A549 (cell line): ENCODE results near the gene NAA60. TPM values are rescaled to one million over a fixed set of nuclear protein-coding genes. Genes with fewer than 3 reads are reported as not detected.

Source experiments
- ATAC-seq, 2 experiments: fragments of 200-7000 bp in 1 of 2; fragments of >200 bp in 1 of 2; cut with Nextera tagmentation in 1 of 2; cut with Tn5 transposase in 1 of 2; 3 replicates each; pipeline versions ENCODE4 v1.8.0 to v1.9.1; 2018 to 2020; ENCODE audit warnings: mild to moderate bottlenecking in 1 of 2, moderate library complexity in 1 of 2
- CTCF ChIA-PET: fragments of 300-600 bp; sonication (Branson Sonifier 250); formaldehyde crosslinking; extraction: SDS; loops from one replicate; lab custom pipeline; 2021; ENCODE audit warnings: antibody characterized with exemption, inconsistent platforms; lab: Yijun Ruan, JAX
- POLR2A ChIA-PET: fragments of 350-600 bp; formaldehyde crosslinking; extraction: SDS; loops from one replicate; lab custom pipeline; 2021; ENCODE audit warnings: antibody characterized with exemption, inconsistent platforms; lab: Yijun Ruan, JAX
- DNase-seq, 2 experiments: peaks; one replicate each; pipeline versions ENCODE4 v3.0.0 to v3.0.0-alpha.2; 2011 to 2016; ENCODE audit warnings: low read depth in 1 of 2, low spot score in 1 of 2
- FAIRE-seq: peaks from 2 replicates; lab custom pipeline; 2011; peaks lifted over from hg19 to GRCh38; lab: Jason Lieb, UNC
- H3K27ac ChIP-seq, 2 experiments: fragments of >200 bp; sonication (Bioruptor Twin); formaldehyde crosslinking; 3 replicates each; pipeline ENCODE4 v1.5.1; 2016 to 2017
- H3K4me1 ChIP-seq: fragments of >200 bp; sonication (Bioruptor Twin); formaldehyde crosslinking; 3 replicates; pipeline ENCODE4 v1.6.1; 2016
- H3K4me2 ChIP-seq: fragments of >200 bp; sonication (Bioruptor Twin); formaldehyde crosslinking; 3 replicates; pipeline ENCODE4 v1.6.1; 2016
- H3K4me3 ChIP-seq: fragments of >200 bp; sonication (Bioruptor Twin); formaldehyde crosslinking; 3 replicates; pipeline ENCODE4 v1.5.1; 2016
- H3K9me3 ChIP-seq: fragments of >200 bp; sonication (Bioruptor Twin); formaldehyde crosslinking; 3 replicates; pipeline ENCODE4 v1.6.1; 2016
- BCL3 ChIP-seq: fragments of >200 bp; sonication (Bioruptor Twin); formaldehyde crosslinking; IDR thresholded peaks from 3 replicates; pipeline ENCODE4 v1.6.1; 2016
- BHLHE40 ChIP-seq: IDR thresholded peaks from 2 replicates; pipeline ENCODE4 v1.6.1; 2012; ENCODE audit warnings: low read depth, low read length, inconsistent platforms
- CBX8 ChIP-seq: fragments of 200-600 bp; sonication (generic); IDR thresholded peaks from 2 replicates; pipeline ENCODE4 v1.6.1; 2016
- CHD2 ChIP-seq: fragments of 150-350 bp; IDR thresholded peaks from 2 replicates; pipeline ENCODE4 v1.6.1; 2014; ENCODE audit warnings: low read length; ENCODE audit not compliant: partially characterized antibody
- CHD4 ChIP-seq: fragments of 200-600 bp; sonication (generic); IDR thresholded peaks from 2 replicates; pipeline ENCODE4 v1.6.1; 2016; ENCODE audit warnings: antibody characterized with exemption, mild to moderate bottlenecking, borderline replicate concordance
- CTCF ChIP-seq: fragments of >200 bp; sonication (Bioruptor Twin); formaldehyde crosslinking; IDR thresholded peaks from 3 replicates; pipeline ENCODE4 v1.5.1; 2016
- ELK1 ChIP-seq: fragments of 150-350 bp; IDR thresholded peaks from 2 replicates; pipeline ENCODE4 v1.6.1; 2014; ENCODE audit warnings: low read depth, mild to moderate bottlenecking, low read length
- EP300 ChIP-seq, 2 experiments: fragments of >200 bp; sonication (Bioruptor Twin); formaldehyde crosslinking; IDR thresholded peaks; 2 replicates in 1 of 2; 3 replicates in 1 of 2; pipeline ENCODE4 v1.6.1; 2016 to 2017
- FOSB ChIP-seq: fragments of 250-450 bp; sonication (Bioruptor Pico); IDR thresholded peaks from 2 replicates; pipeline ENCODE4 v1.5.0; 2020; ENCODE audit warnings: mild to moderate bottlenecking, moderate library complexity
- FOXS1 ChIP-seq: fragments of 250-450 bp; sonication (Bioruptor Pico); IDR thresholded peaks from 2 replicates; pipeline ENCODE4 v1.5.0; 2020; ENCODE audit warnings: mild to moderate bottlenecking, moderate library complexity
- HES2 ChIP-seq: fragments of >200 bp; sonication (Bioruptor Twin); formaldehyde crosslinking; IDR thresholded peaks from 2 replicates; pipeline ENCODE4 v1.6.1; 2016
- HEYL ChIP-seq: fragments of 250-450 bp; sonication (Bioruptor Pico); IDR thresholded peaks from 2 replicates; pipeline ENCODE4 v1.8.0; 2021; ENCODE audit warnings: mild to moderate bottlenecking, moderate library complexity
- HOXB13 ChIP-seq: fragments of 250-450 bp; sonication (Bioruptor Pico); IDR thresholded peaks from 2 replicates; pipeline ENCODE4 v1.5.0; 2020; ENCODE audit warnings: low read depth, mild to moderate bottlenecking, moderate library complexity
- JUNB ChIP-seq: fragments of >200 bp; sonication (Bioruptor Twin); formaldehyde crosslinking; IDR thresholded peaks from 2 replicates; pipeline ENCODE4 v1.6.1; 2016
- KDM5A ChIP-seq: fragments of 200-600 bp; sonication (generic); IDR thresholded peaks from 2 replicates; pipeline ENCODE4 v1.6.1; 2016; ENCODE audit warnings: antibody characterized with exemption, mild to moderate bottlenecking
- MAFK ChIP-seq: fragments of 450-650 bp; IDR thresholded peaks from 2 replicates; pipeline ENCODE4 v1.6.1; 2014; ENCODE audit not compliant: partially characterized antibody
- NR3C1 ChIP-seq: fragments of >200 bp; sonication (Bioruptor Twin); formaldehyde crosslinking; IDR thresholded peaks from 3 replicates; pipeline ENCODE4 v1.6.1; 2017
- PHF8 ChIP-seq: fragments of 200-600 bp; sonication (generic); IDR thresholded peaks from 2 replicates; pipeline ENCODE4 v1.6.1; 2016; ENCODE audit warnings: low read depth, mild to moderate bottlenecking, antibody characterized with exemption, moderate library complexity, borderline replicate concordance
- RFX5 ChIP-seq: fragments of 450-650 bp; IDR thresholded peaks from 2 replicates; pipeline ENCODE4 v1.7.1; 2014; ENCODE audit warnings: antibody characterized with exemption, mild to moderate bottlenecking, moderate library complexity
- RNF2 ChIP-seq: fragments of 200-600 bp; sonication (generic); IDR thresholded peaks from 2 replicates; pipeline ENCODE4 v1.6.1; 2016; ENCODE audit warnings: low read depth, mild to moderate bottlenecking, antibody characterized with exemption, moderate library complexity, borderline replicate concordance
- ZC3H11A ChIP-seq: fragments of 450-650 bp; IDR thresholded peaks from 2 replicates; pipeline ENCODE4 v1.6.1; 2014; ENCODE audit warnings: antibody characterized with exemption, mild to moderate bottlenecking
- ZNF302 ChIP-seq: fragments of 250-450 bp; sonication (Bioruptor Pico); IDR thresholded peaks from 2 replicates; pipeline ENCODE4 v1.9.0; 2021; ENCODE audit warnings: inconsistent platforms, mild to moderate bottlenecking, moderate library complexity
- ZSCAN20 ChIP-seq: fragments of 250-450 bp; sonication (Bioruptor Pico); IDR thresholded peaks from 2 replicates; pipeline ENCODE4 v1.8.0; 2022; ENCODE audit warnings: mild to moderate bottlenecking, moderate library complexity
- WGBS: methylation state at CpG from one replicate; pipeline ENCODE4 v1.1.6; 2017; ENCODE audit errors: missing lambda C conversion rate; 5-methylcytosine and 5-hydroxymethylcytosine counted together
- polyA plus RNA-seq, 4 experiments: library from polyadenylated mRNA; depleted of rRNA in 3 of 4; stranded (reverse); fragments of >200 nt; fragmentation: RNase III in 1 of 4; extraction: RNeasy Plus Mini Kit Qiagen cat#74134 plus additional on column Dnase treatment in 1 of 4; gene quantifications; 2 replicates in 3 of 4; 3 replicates in 1 of 4; pipeline ENCODE4 v1.2.3, GENCODE V29; 2011 to 2017
- TF ChIP-seq, protein P1 (sequence below): fragments of 250-450 bp; sonication (Bioruptor Pico); IDR thresholded peaks from 2 replicates; pipeline ENCODE4 v1.5.0; 2020; ENCODE audit warnings: low read depth, mild to moderate bottlenecking, moderate library complexity
- TF ChIP-seq, protein P2 (sequence below): IDR thresholded peaks from 2 replicates; pipeline ENCODE4 v1.6.1; 2012

The NAA60 gene
- polyA plus RNA-seq, 2 of the 4 experiments (the other 2 are of a cell fraction), result 41.6 to 43.9 TPM

GRCh38 chr16:3475604-3476375 lies 32.3 kb downstream of the NAA60 start:
- H3K27ac ChIP-seq, result no peak overlapping the region
- 96% methylated on average over 29 of the region's 29 CpGs for WGBS
- no peak overlapping the region for H3K4me2 ChIP-seq

GRCh38 chr16:3476409-3476808 lies 32.9 kb downstream of the NAA60 start:
- no peak overlapping the region for H3K27ac ChIP-seq
- FAIRE-seq (no peak), ATAC-seq (no peak), DNase-seq (no peak)
- WGBS, result 83% methylated on average over 3 of the region's 3 CpGs
- H3K4me3 ChIP-seq, result no peak overlapping the region
- H3K9me3 ChIP-seq, result no peaks in the 10 kb centered on the region
- TF ChIP-seq FOXS1 (CRISPR knock-in tag) (no peak), CTCF (no peak), BCL3 (no peak), ZSCAN20 (CRISPR knock-in tag) (no peak), RNF2 (no peak), CHD4 (no peak), CHD2 (no peak), CBX8 (no peak), BHLHE40 (no peak), JUNB (no peak), HEYL (no peak), EP300 (IDR thresholded peaks at IDR 0.05) (no peak), HOXB13 (CRISPR knock-in tag) (no peak), PHF8 (no peak), RFX5 (no peak), MAFK (no peak), ELK1 (no peak)
- TF ChIP-seq, protein P1, sequence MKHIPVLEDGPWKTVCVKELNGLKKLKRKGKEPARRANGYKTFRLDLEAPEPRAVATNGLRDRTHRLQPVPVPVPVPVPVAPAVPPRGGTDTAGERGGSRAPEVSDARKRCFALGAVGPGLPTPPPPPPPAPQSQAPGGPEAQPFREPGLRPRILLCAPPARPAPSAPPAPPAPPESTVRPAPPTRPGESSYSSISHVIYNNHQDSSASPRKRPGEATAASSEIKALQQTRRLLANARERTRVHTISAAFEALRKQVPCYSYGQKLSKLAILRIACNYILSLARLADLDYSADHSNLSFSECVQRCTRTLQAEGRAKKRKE (CRISPR knock-in tag), result no peak
- TF ChIP-seq, all 56 proteins: peak for 0
- POLR2A ChIA-PET, result interaction anchor here (0.6 kb wide), 1 partner anchor 571 kb away, joined by 3 read pairs; no protein-coding TSS in a partner anchor
- CTCF ChIA-PET, result interaction anchor here (1.0 kb wide), 1 partner anchor 10 kb away, joined by 3 read pairs; no protein-coding TSS in a partner anchor
- Histone ChIP-seq H3K4me2 (no peak overlapping the region), H3K4me1 (no peaks in the 10 kb centered on the region)

More at GRCh38 chr16:3475604-3476375, 32.3 kb downstream of the NAA60 start:
- ATAC-seq (no peak), FAIRE-seq (no peak), DNase-seq (no peak)
- TF ChIP-seq FOSB (no peak), CTCF (no peak), HES2 (no peak), BHLHE40 (no peak), MAFK (no peak), ZNF302 (CRISPR knock-in tag) (no peak), ZC3H11A (no peak), EP300 (IDR thresholded peaks at IDR 0.05) (no peak), NR3C1 (no peak), KDM5A (no peak)
- TF ChIP-seq, protein P2, sequence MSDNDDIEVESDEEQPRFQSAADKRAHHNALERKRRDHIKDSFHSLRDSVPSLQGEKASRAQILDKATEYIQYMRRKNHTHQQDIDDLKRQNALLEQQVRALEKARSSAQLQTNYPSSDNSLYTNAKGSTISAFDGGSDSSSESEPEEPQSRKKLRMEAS, result no peak
- no peaks in the 10 kb centered on the region for H3K4me1 ChIP-seq
- no peak overlapping the region for H3K4me3 ChIP-seq
- CTCF ChIA-PET, result interaction anchor here (1.0 kb wide), 1 partner anchor 9 kb away, joined by 3 read pairs; no protein-coding TSS in a partner anchor
- H3K9me3 ChIP-seq, result no peaks in the 10 kb centered on the region
- POLR2A ChIA-PET, result no interaction called here
